Aorta (tissue), 5 donors: ENCODE measurements around the gene ANKRD9. TPM values are rescaled to one million over a fixed set of nuclear protein-coding genes. Genes with fewer than 3 reads are reported as not detected.
A peak's percentile ranks its signal among the peaks of the same experiment; 100 is the strongest.

Experiments
- ATAC-seq: fragments of 200-7000 bp; cut with Tn5 transposase; one replicate; pipeline ENCODE4 v1.9.1; 2022; ENCODE audit warnings: moderate library complexity; ENCODE audit not compliant: low FRiP score
- DNase-seq, 2 donors: peaks; one replicate each; pipeline ENCODE4 v3.0.0-alpha.2; 2020
- H3K27ac ChIP-seq, 2 donors: one replicate each; pipeline ENCODE4 v1.5.1; 2013; ENCODE audit warnings: low read length in 2 of 2, mild to moderate bottlenecking in 2 of 2, moderate library complexity in 2 of 2, control low read depth in 1 of 2, inconsistent platforms in 1 of 2, low read depth in 1 of 2
- H3K27me3 ChIP-seq, 2 donors: one replicate each; pipeline ENCODE4 v1.6.1; 2013; ENCODE audit warnings: control low read depth in 1 of 2, low read length in 1 of 2, mild to moderate bottlenecking in 1 of 2, moderate library complexity in 1 of 2; ENCODE audit not compliant: insufficient read depth in 2 of 2, control insufficient read depth in 1 of 2
- H3K36me3 ChIP-seq, 2 donors: one replicate each; pipeline ENCODE4 v1.6.1; 2013; ENCODE audit warnings: control low read depth in 1 of 2, low read length in 1 of 2, mild to moderate bottlenecking in 1 of 2; ENCODE audit not compliant: insufficient read depth in 2 of 2, control insufficient read depth in 1 of 2
- H3K4me1 ChIP-seq, 2 donors: one replicate each; pipeline ENCODE4 v1.6.1; 2013; ENCODE audit warnings: low read length in 2 of 2, control low read depth in 1 of 2, mild to moderate bottlenecking in 1 of 2, moderate library complexity in 1 of 2; ENCODE audit not compliant: insufficient read depth in 2 of 2, control insufficient read depth in 1 of 2
- H3K4me3 ChIP-seq, 2 donors: one replicate each; pipeline ENCODE4 v1.5.1; 2013; ENCODE audit warnings: low read length in 2 of 2, control low read depth in 1 of 2, mild to moderate bottlenecking in 1 of 2
- H3K9me3 ChIP-seq: one replicate; pipeline ENCODE4 v1.6.1; 2013; ENCODE audit warnings: mild to moderate bottlenecking, low read length; ENCODE audit not compliant: control insufficient read depth
- WGBS, 2 donors: extraction: QIAGEN DNeasy Blood & Tissue Kit; methylation state at CpG; one replicate each; pipeline ENCODE4 v1.1.7; 2013; 5-methylcytosine and 5-hydroxymethylcytosine counted together
- intact Hi-C, 2 donors: fragments of 100-400 bp; cut with DNase I; formaldehyde crosslinking; loops; one replicate each; pipeline versions ENCODE4 v1.14.2 to v1.15.0; 2022
- polyA plus RNA-seq, 2 donors: library from polyadenylated mRNA; stranded (reverse); fragments of 200-250 nt; gene quantifications; one replicate each; pipeline ENCODE4 v1.2.3, GENCODE V29; 2013
- total RNA-seq, 2 donors: library from RNA; stranded (reverse); fragmentation: NEBNext Ultra II Directional; extraction: Animal tissue kit (Norgen Biotek cat#: 25700); gene quantifications; one replicate each; pipeline ENCODE4 v1.2.1, GENCODE V29; 2021
- donor health status: healthy with polysubstance abuse.
- donor health status: Bipolar disorder and iron deficiency.
- donor health status: DM: no; HTN: no; CAD: no.
- donor health status: DM: no; HTN: no; CAD: no.
- donor health status: DM: yes; HTN: yes; CAD: no.

Gene ANKRD9
- total and polyA plus RNA-seq, 4 donors: 3.0 to 15.0 (median 9.7) TPM

DNA sequence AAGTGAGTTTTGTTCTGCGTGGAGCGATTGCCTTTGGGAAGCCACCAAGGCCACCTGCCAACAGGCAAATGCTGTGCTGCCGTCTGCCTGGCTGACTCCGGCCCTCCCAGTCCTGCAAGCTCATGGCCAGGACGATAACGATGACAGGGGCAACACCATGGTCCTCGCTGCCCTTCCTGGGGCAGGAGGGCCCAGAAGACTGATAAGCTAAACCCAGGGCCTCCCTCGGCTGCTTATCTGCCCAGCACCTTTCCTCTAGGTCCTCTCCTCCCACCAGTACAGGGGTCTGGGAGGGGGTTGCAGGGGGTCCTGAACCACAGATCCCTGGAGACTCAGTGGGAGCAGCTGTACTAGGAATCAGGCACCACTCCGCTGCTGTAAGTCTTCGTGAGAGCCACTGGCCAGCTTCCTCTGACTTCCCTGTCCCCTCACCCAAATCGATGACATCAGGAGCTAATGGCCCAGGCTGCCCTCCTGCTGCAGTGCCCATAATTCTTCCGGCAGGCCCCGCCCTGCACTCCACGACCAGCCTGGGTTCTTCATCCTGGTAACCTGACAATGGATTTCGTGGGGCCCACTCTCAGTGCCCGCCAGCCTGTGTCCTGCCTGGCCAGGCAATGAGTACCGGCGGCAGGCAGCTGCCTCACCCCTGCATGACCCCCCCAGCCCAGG is 5.1 kb downstream of the ANKRD9 start:
- Histone ChIP-seq H3K4me1 (no peaks in the 10 kb centered on the region), H3K4me3 (no peak overlapping the region), H3K36me3 (no peaks in the 10 kb centered on the region), H3K27ac (no peak overlapping the region), H3K9me3 (no peaks in the 10 kb centered on the region), H3K27me3 (no peaks in the 10 kb centered on the region)
- WGBS, 2 donors: 70 to 76% methylated on average over 18 of the region's 18 CpGs
- no peak for DNase-seq
- intact Hi-C loops: no loop called here
- no peak for ATAC-seq

DNA sequence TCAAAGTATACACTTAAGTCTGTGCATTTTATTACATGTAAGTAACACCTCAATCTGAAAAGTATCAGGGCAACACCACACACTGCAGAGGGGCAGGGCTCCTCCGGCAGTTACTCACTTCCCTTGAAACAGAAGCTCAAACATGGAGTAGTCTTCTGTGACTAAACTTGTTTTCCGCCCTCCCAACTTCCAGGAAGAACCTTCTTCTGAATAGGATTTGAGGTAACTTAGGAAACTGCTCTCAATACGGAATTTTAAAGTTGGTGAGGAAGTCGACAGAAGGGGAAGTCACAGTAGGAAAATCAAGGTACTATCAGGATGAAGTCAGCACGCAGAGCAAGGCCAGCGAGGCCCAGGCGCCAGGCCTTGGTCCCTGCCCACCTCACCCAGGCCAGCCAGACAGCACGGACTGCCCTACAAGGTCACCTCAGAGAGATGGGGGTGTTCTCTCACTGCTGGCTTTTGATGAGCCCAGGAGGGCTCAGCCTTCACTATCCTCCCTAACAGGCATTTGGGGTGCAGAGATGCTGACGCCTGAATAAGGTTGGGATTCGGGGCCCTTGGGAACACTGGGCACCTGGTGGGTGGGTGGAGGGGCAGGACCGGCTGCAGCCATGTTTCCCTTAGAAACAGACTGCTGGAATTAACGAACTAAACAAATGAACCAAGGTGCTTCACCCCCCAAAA is 5.8 kb downstream of the ANKRD9 start:
- WGBS, 2 donors: 77 to 81% methylated on average over 12 of the region's 12 CpGs
- Histone ChIP-seq H3K9me3 (no peaks in the 10 kb centered on the region), H3K27me3 (no peaks in the 10 kb centered on the region), H3K4me3 (no peak overlapping the region), H3K27ac (no peak overlapping the region), H3K36me3 (no peaks in the 10 kb centered on the region), H3K4me1 (no peaks in the 10 kb centered on the region)
- intact Hi-C loops: no loop called here
- DNase-seq (no peak), ATAC-seq (no peak)

- DNase-seq (no peak), ATAC-seq (no peak)
- Histone ChIP-seq H3K9me3 (no peaks in the 10 kb centered on the region), H3K4me1 (no peaks in the 10 kb centered on the region), H3K27ac (no peak overlapping the region), H3K4me3 (no peak overlapping the region), H3K36me3 (no peaks in the 10 kb centered on the region), H3K27me3 (no peaks in the 10 kb centered on the region)
- 94 to 96% methylated on average over 10 of the region's 10 CpGs for WGBS, 2 donors
- intact Hi-C loops: no loop called here
These were observed 7.0 kb downstream of the ANKRD9 start for GRCh38 chr14:102502571-102502970.

DNA sequence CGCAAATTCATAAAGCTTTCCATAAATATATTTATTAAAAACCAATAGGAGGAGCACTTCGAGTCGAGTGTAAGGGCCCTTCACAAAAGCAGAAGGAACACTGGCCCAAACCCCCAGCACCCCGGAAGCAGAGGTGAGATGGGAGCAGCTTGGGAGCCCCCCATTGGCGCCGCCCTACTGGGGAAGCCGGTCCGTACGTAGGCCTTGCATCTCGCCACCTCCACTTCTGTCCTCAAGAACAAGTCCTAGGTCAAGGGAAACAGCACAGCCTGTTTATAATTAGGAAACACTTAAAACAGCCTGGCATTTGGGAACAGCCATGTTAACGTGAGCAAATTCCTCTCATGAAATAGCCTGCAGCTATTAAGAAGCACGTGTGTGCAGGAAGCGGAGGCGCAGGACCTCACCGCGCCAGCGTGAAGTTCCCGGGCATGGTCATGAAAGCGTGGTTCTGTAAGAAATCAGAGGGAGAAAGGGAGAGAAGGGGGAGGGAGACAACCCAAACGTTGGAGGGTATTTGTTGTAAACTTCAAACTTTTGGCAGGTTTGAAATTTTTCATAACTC is 7.7 kb downstream of the ANKRD9 start:
- intact Hi-C loops: no loop called here
- H3K27me3 ChIP-seq: no peaks in the 10 kb centered on the region
- ATAC-seq: no peak
- no peaks in the 10 kb centered on the region for H3K4me1 ChIP-seq
- H3K9me3 ChIP-seq: no peaks in the 10 kb centered on the region
- no peak for DNase-seq
- no peaks in the 10 kb centered on the region for H3K36me3 ChIP-seq
- no peak overlapping the region for H3K27ac ChIP-seq
- 88 to 90% methylated on average over 20 of the region's 20 CpGs for WGBS, 2 donors
- H3K4me3 ChIP-seq: no peak overlapping the region

DNA sequence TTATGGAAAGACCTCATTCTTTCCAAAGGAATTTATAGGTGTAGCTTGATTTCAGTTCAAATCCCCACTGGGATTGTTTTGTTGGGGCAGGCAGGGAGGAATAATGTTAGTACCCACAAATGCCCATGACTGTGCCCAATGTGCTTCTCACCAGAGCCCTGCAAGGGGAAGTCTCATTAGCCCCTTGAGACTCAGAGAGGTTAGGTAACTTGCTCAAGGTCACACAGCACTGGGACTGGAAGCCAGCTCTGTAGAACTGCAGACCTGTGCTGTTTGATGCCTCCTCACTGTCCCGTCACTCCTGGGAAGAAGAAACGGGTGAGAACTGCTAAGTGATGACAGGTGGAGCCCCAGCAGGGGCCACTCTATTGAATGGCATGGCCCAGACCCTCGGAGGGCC is 8.9 kb downstream of the ANKRD9 start:
- H3K27ac ChIP-seq: peak overlapping the region in 1 of 2 donors; percentile 48

DNA sequence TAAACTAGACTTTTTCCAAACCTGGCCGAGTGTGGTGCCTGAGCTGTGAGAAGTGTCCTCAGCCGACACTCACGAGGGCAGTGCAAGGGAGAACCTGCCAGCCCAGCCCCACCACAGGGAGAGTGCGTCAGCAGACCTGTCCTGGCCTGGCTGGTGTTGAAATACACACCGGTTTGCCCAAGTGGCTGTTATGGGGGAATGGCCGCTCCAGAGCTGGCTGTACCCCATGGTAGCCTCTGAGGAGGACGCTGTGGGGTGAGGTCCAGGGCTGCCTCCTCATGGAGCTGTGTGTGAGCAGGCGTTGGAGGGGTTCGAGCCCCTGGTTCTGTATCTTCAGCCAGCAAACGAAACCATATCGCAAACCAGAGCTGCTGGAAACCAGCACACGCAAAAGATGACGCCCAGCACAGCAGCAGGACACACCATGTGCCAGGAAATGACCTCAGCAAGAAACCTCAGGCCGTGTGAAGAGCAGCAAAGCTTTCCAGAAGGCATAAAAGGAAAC is 9.4 kb downstream of the ANKRD9 start:
- Histone ChIP-seq H3K9me3 (no peaks in the 10 kb centered on the region), H3K27ac (peak overlapping the region in 1 of 2 donors; percentile 71), H3K36me3 (no peaks in the 10 kb centered on the region), H3K4me1 (no peaks in the 10 kb centered on the region), H3K4me3 (no peak overlapping the region), H3K27me3 (no peaks in the 10 kb centered on the region)
- ATAC-seq (peak; percentile 60), DNase-seq (peak; percentile 82 to 87)
- intact Hi-C loops: no loop called here
- 24 to 28% methylated on average over 14 of the region's 14 CpGs for WGBS, 2 donors

More for the DNA sequence above, 8.9 kb downstream of the ANKRD9 start:
- H3K9me3 ChIP-seq: no peaks in the 10 kb centered on the region
- WGBS, 2 donors: 80 to 81% methylated on average over 3 of the region's 3 CpGs
- DNase-seq (no peak), ATAC-seq (no peak)
- intact Hi-C loops: no loop called here
- no peaks in the 10 kb centered on the region for H3K4me1 ChIP-seq
- H3K36me3 ChIP-seq: no peaks in the 10 kb centered on the region
- H3K27me3 ChIP-seq: no peaks in the 10 kb centered on the region
- H3K4me3 ChIP-seq: no peak overlapping the region

GRCh38 chr14:102499401-102500157 is 10.0 kb downstream of the ANKRD9 start:
- no peaks in the 10 kb centered on the region for H3K36me3 ChIP-seq
- WGBS, 2 donors: 63 to 70% methylated on average over 23 of the region's 23 CpGs
- no peak for DNase-seq
- no peaks in the 10 kb centered on the region for H3K27me3 ChIP-seq
- H3K27ac ChIP-seq: peak overlapping the region in 1 of 2 donors; percentile 71
- no peak overlapping the region for H3K4me3 ChIP-seq
- ATAC-seq: no peak
- no peaks in the 10 kb centered on the region for H3K4me1 ChIP-seq
- H3K9me3 ChIP-seq: no peaks in the 10 kb centered on the region
- intact Hi-C loops: no loop called here

DNA sequence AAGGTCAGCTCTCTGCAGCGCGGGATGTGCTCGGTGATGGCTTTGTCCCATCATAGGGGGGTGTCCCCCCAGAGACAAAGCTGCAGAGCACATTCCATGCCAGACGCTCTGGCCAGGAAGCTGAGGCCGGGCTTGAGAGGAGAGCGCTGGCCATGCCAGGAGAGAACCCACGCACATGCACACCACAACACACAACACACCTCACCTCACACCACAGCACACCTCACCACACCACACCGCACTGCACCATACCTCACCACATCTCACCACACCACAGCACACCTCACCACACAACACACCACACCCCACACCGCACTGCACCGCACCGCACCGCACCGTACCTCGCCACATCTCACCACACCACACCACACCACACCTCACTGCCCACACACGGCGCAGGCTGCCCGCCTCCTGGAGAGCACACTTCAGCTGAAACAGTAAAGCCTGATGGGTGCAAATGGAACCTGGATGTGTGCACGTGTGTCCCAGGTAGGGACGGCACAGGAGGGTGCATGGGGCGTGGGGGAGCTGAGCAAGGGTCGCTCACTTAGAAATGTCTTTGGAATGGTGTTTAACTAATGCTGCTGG is 10.8 kb downstream of the ANKRD9 start:
- no peak overlapping the region for H3K27ac ChIP-seq
- WGBS, 2 donors: 90 to 92% methylated on average over 21 of the region's 21 CpGs
- intact Hi-C loops: no loop called here
- no peaks in the 10 kb centered on the region for H3K4me1 ChIP-seq
- H3K4me3 ChIP-seq: no peak overlapping the region
- H3K36me3 ChIP-seq: no peaks in the 10 kb centered on the region
- no peaks in the 10 kb centered on the region for H3K9me3 ChIP-seq
- no peaks in the 10 kb centered on the region for H3K27me3 ChIP-seq
- DNase-seq (no peak), ATAC-seq (no peak)
